ENCODE data around the gene FHAD1.

FHAD1 gene

DNA sequence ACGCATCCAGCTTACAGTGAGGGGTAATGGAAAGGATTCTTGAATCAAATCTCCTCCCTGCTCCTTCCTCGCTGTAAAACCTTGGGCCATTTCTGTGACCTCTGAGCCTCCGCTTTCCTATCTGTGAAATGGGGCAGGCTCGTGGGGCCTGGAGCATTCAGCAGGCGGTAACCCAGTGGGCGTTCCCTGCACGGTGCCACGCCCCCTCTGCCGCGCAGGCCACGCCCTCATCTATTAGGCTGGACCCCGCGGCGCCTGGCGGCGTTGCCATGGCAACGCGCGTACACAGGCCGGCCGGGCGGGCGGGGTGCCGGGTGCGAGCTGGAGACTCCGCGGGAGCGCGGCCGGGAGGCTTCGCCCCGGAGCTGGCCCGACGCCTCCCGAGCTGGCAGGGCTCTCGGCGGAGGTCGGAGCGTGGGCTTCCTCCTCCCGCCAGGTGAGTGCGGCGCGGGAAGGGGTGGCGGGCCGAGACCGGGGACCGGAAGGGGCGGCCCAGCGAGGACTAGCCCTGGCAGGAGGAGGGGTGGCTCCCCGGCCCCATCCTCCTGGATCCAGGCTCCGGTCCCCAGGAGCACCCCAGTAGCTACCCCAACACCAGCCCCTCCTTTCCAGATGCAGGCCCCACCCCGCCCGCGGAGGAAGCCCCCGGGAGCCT, at the start of gene FHAD1:
Gene FHAD1 (plus strand): TSS at position 264 of the 655 bp plus-strand sequence. CDS start 4,562 bp downstream, outside the sequence.
- peak; percentile 23 to 34 for DNase-seq (ENCODE audit: low read depth in 2 of 2)

DNA sequence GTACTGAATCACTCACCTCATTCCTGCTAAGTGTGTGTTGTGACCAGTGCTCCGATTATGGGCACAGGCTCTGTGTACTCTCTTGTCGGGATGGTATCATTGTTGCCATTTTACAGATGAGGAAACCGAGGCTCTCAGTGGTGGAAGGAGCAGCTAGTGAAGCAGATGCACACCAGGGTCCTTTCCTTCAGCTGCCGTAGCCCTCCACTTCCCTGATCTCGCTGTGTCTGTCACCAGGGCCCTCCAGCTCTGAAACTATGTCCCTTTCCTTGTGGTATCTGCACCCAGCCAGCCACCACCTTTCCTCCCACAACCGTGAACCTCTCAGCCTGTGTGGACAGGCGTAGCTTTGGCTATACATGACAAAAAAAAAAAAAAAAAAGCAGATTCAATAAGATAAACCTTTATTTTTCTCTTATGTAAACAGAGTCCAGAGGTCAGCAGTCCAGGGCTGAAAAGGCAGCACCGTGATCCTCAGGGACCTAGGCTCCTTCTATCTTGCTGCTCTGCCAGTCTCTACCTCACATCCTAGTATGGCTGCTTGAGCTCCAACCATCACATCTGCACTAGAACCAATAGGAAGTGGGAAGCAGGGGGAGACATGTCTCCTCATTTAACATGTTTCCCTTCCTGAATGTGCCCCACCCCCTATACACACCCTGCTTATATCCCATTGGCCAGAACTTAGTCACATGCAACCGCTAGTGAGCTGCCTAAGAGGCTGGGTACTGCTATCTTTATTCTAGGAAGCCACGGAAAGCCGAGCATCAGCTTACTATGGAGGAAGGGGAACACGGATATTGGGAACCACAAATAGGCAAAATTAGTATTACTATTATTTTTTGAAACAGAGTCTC, 49.2 kb upstream of the FHAD1 start:
- DNase-seq (ENCODE audit: low read depth in 2 of 2), result no peak

DNA sequence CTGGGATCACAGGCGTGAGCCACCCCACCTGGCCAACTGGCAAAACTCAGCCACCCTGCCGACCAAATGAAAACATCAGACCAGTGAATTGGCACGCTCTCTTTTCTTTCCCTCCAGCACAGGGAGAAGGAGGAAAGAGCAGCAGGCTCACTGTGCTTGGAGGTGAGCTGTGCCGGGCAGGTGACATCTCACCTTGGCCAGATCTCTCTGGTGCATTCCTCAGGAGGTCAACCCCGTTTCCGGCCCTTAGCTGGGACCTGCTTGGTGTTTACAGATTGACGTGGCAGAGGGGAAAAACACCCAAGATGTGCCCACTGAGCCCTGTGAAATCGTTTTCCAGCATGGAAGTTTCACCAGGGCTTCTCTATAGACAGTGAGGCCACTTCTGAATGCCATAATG, 48.3 kb upstream of the FHAD1 start:
- DNase-seq (ENCODE audit: low read depth in 2 of 2), result no peak

DNA sequence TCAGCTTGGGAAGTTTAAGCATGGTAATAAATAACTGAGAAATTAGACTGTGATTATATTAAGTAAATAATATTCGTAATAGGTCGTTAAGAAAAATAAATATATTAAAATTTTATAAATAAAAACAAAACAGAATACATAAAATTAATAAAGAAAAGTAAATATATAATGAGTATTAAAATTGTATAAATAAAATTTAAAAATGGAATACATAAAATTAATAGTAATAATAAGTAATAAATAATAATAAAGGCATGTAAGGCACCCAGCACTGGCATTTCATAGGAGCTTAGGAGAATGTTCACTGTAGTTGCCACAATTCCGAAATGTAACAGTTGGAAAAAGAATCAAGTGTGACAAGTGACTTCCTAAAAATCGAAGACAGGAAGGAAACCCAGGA, 45.8 kb upstream of the FHAD1 start:
- no peak for DNase-seq (ENCODE audit: low read depth in 2 of 2)

DNA sequence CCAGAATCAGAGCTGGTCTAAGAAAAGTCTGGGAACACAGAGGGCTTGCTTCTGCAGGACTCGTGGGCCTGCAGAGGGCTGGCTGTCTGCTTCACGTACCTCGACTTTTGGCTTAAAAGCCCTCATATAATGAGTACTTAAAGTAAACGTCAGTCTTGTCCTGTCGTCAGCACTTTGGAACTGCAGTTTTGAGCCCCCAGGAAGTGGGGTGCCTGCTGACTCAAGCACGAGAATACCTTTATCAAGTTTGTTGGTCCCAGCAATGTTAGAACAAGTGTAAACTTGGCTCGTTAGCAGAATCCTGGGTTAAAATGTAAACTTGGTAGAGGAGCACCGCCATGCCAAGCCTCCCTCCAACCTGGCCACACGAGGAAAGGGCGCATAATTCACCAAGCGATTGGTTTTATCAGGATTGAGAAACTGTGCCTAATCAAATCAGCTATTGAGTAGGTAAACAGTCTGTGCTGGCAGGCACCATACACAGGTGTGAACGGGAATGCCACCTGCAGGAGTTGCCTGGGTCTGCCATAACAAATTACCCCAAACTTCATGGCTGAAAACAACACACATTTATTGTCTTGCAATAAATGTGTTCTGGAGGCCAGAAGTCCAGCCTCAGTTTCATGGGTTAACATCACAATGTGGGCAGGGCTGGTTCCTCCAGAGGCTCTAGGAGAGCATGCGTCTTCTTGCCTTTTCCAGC, 45.0 kb upstream of the FHAD1 start:
- no peak for DNase-seq (ENCODE audit: low read depth in 2 of 2)

DNA sequence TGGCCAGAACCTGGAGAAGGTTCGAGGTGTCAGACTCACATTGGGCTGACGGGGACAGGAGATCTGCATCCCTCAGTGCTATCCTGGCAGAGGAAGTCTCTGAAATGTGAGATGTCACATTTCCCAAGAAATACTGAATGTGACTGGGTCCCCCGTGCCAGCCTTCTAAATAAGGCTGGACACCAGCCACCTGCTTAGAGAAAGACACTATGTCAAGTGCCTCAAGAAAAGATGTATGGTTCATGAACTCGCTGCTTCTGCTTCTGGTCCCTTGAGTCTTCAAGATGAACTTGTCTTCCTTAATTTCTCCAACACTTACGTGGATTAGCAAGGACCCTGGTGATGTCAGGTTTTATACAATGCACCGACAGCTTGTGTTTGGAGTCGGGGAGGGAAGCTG, 42.1 kb upstream of the FHAD1 start:
- DNase-seq (ENCODE audit: low read depth in 2 of 2), result no peak

DNA sequence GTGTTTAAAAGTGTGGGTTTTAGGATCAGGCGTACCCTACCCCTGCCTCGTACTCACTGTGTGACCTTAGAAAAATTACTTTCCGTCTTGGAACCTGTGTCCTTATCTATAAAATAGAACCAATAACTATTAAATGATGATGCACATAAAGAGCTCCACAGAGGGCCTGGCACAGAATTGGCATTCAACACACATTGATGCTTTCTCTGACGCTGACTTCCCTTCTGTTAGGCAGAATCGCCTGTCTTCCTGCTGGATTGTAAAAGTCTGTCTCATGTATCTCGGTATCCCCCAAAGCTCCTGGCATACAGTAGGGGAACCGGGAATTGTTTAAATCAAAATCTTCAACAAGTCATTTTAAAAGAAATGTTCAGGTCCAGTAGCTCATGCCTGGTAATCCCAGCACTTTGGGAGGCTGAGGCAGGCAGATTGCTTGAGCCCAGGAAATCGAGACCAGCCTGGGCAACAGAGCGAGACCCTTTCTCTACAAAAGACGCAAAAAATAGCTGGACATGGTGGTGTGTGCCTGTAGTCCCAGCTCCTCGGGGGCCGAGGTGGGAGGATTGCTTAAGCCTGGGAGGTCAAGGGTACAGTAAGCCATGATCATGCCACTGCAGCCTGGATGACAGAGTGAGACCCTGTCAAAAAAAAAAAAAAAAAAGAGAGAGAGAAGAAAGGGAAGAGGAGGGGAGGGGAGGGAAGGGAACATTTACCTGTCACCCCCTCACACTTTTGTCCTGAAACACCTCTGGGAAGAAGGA, 41.3 kb upstream of the FHAD1 start:
- DNase-seq (ENCODE audit: low read depth in 2 of 2), result no peak

DNA sequence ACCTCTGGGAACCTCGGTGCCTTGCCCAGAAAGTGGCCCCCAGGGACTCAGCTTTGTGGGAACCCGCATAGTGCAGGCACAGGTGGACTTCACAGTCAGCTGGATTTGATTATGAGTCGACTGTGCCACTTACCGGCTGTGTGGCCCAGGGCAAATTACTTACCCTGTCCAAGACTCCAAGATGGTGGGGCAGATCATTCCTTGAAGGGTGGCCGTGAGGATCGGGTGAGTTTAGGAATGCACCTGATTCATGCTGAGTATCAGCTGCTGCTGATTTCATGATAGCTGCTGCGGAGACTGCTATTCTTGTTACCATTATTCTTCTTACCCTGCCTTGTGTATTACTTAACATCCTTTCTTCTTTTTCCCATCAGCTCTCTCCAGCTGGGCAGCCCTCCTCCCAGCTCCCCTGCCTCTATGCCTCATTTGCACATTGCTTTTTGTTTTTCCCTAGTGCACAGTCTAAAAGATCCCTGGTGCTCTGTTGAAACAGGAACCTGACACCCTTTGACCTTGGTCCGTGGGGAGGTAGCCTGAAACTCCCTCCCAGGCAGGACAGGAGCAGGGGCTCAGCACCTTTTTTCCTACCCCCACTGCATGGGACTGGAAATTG, 40.5 kb upstream of the FHAD1 start:
- no peak for DNase-seq (ENCODE audit: low read depth in 2 of 2)

DNA sequence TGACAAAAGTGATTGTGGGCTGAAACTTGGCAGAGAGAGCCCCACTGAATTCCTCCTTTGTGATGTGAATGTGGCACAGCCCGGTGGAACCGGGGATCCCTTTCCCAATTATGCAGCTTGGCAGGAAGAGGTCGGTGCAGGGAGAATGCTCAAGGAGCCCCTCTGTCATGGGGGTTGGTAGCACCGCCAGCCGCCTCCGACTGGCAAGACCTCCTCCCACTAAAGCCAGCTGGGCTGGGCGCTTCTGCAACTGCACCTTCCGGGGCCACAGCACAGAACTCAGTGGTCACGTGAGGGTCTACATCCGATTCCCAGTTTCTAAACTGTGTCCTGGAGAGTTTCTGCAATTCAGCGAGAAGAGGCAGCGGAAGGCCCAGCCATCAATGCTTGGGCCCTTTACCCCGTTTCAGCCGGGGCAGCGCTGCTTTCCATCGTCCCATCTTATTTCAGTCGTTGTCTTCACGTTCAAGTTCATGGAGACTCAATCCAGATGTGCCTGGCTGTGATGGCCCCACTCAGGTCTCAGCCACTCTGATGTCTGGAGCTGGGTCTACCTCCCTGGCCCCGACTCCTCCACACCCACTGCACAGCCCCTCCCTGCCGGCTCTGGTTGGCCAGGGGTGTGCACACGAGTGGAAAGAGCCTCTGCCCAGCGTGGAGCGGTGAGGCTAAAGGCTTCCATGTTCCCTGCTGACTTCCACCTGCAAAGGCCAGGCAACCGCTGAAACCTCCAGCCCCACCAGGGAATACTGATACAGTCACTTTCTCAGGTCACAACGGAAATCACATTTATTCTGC, 39.8 kb upstream of the FHAD1 start:
- DNase-seq (ENCODE audit: low read depth in 2 of 2), result no peak

DNA sequence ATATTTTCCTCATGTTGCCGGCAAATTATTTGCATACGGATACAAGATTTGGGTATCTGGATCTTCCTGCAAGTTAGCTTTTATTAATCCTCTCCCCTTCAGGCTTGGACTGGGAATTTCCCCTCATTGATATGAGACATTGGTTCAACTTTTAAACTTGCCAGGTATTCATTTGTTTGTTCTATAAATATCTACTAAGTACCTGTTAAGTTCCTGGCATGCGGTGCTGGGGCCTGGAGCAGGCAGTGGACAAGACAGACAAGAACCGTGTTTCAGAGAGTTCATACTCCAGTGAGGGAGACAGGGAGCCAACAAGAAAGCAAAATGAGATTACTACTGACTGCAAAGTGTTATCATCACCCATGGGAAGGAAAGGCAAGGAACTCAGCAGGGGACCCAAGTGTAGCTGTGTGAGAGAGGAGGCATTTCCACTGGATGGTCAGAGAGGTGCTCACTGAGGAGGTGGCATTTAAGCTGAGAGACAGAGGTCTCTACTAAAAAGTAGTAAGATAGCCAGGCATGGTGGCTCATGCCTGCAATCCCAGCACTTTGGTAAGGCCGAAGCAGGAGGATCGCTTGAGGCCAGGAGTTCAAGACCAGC, 39.1 kb upstream of the FHAD1 start:
- DNase-seq (ENCODE audit: low read depth in 2 of 2), result no peak

DNA sequence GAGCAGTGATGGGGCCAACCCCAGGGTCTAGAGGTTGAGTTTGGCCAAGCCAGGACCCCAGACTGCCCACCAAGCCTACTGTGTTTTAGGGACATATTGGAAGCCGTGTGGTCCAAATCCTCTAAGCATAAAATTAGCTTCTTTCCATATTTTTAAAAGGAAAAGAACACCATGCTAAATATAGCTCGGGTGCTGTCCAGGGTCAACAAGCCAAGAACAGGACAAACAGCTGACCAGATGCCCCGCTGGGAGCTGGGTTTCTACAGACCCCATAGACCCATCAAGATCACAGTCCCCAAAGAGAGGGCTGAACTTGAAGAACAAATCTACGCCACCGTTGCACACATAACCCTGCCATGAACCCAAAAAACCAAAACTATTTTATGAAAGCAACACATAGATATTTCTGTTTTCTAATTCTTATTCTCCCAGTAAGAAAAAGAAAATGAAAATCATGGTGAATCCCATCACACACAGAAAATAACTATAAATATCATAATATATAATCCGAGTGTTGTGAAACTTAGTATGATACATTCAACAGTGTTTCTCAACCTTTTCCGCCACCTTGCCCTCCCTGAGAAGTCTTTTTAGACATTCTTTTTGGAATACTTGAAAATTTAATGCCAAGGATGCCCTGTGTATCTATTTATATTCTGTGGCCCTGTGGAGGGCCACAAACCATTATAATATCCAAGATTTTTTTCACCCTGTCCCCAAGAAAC, 36.2 kb upstream of the FHAD1 start:
- no peak for DNase-seq (ENCODE audit: low read depth in 2 of 2)

DNA sequence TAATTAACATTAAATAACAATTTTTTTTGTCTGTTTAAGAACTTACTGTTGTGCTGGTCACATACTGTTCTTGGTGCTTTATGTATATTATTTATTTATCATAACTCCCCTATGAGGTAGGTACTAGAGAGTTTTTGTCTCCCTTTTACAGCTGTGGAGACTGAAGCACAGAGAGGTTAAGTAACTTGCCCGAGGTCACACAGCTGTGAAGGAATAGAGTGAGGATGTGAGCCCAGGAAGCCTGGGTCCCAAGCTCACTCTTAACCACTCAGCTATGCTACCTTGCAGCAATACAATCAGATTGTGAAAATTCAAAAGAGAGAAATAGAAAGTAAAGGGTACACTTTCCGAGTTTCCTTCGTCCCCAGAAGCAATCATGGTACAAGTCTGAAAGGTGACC, 35.6 kb upstream of the FHAD1 start:
- DNase-seq (ENCODE audit: low read depth in 2 of 2), result no peak

DNA sequence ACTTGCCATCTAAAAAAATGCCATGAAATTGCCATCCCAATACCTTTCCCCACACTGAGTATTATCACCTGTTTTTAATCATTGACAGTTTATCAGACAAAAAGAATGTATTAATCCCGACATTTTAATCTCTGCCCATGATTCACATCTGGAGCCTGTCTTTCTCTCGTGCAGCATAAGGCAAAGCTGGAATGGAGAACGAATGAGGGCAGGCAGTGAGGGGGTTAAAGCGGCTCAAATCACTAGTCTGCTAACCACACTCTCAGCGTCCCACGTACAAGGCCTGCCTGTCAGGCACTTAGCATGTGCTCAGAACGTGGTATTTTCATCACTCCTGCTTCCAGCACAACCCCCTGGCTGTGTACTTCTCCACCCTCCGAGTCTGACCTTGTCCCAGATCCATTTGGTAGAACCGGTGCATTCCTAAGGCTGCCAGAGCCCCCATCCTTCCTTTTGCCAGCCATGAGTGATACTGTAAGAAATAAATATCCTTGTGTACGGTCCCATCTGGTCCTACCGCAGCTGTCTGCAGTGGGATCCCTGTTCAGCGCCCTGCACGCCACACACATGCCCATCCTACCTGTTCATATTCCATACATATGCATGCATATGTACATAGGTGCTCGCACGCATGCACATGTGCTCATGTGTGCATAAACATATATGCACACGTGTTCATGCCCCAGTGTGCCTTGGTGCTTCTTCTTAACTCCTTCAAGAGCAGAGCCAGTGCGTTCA, 34.6 kb upstream of the FHAD1 start:
- DNase-seq (ENCODE audit: low read depth in 2 of 2), result no peak

DNA sequence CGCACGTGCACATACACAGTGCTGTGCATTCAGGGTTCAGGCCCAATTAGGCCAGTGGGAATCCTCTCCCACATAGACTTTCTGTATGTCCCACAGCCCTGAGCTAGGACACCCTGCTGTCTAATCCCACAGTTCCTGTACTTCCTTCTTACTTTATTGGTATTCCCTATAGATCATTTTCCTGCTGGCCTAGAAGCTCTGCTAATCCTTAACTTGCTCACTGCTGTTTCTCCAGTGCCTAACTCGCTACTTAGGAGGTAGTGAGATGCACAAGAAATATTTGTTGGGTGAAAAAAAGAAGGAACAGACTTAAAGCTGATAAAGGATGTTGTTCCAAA, 34.1 kb upstream of the FHAD1 start:
- no peak for DNase-seq (ENCODE audit: low read depth in 2 of 2)

DNA sequence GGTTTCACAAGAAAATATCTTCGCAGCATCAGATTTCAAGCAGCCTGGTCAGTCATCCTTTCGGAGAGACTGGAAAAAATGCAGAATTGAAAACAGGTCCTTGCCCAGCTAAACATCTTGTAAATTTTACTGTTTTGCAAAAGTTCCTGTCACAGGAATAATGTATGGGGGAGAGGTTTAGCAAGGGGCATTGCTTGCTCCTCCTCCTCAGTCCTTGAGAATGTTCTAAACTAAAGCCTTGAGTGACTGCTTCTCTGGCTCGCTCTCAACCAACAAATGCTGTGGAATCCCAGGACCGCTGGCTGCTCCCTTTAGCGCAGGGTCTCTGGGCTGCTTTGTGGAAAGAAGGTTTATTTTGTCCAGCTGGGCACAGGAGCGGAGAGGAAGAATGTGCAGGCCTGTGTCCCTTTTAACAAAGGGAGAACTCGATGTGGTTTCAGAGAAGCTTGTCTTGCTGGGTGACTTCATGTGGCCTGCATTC, 33.6 kb upstream of the FHAD1 start:
- no peak for DNase-seq (ENCODE audit: low read depth in 2 of 2)

DNA sequence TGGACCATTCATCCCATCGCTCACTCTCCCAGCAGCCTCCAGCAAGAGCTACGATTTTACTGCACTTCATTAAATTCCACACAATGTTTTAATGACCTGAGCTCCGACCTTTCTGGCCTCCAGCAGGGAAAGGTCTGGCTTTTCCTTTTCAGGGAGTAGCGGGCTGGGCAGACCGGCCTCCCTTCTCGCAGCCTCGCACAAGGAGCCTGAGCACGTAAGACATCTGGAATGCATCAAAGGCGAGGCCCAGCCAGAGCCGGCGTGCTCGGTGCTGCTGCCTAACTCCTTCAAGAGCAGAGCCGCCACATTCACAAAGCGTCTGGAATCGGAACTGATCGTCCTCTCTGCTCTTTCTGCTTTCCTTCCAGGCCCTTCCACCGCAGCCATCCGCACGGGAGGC, 32.5 kb upstream of the FHAD1 start:
- no peak for DNase-seq (ENCODE audit: low read depth in 2 of 2)

DNA sequence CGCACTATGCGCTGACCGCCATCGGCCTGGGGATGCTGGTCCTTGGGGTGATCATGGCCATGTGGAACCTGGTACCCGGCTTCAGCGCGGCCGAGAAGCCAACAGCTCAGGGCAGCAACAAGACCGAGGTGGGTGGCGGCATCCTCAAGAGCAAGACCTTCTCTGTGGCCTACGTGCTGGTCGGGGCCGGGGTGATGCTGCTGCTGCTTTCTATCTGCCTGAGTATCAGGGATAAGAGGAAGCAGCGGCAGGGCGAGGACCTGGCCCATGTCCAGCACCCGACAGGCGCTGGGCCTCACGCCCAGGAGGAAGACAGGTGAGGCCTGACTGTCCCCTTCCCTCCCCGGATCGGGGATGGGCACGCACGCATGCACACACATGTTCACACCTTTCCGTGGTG, 31.9 kb upstream of the FHAD1 start:
- no peak for DNase-seq (ENCODE audit: low read depth in 2 of 2)

DNA sequence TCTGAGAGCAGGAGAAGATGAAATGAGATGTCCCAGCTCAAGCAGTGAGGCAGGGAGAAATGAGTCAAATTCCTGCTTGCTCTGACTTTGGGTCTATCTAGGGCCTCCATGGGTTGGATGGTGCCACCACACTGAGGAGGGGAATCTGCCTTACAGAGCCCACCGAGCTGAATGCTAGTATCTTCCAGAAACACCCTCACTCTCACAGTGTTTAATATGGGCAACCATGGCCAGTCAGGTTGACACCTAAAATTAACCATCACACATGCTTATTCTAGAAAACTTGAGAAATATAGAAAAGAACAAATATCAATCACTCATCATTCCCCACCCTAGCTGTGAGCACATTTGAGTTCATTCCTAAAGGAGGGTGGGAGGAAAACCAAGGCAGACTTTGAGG, 29.4 kb upstream of the FHAD1 start:
- no peak for DNase-seq (ENCODE audit: low read depth in 2 of 2)
